SW480 (cell line): ENCODE data around the gene CPLANE1.
"Not testable (repeated sequence)": the region's sequence is repeated elsewhere in the genome, so short reads cannot be mapped to it uniquely, and the experiment has no call there.

ENCODE experiments used
- DNase-seq: peaks from one replicate; pipeline ENCODE4 v3.0.0-alpha.2; 2016; ENCODE audit warnings: low spot score

CPLANE1 gene

GRCh38 chr5:37248970-37249814 is at the start of gene CPLANE1:
Gene CPLANE1, minus strand, starts transcription at chr5:37249376. Its CDS starts 1,678 bp downstream, at chr5:37247698.
- peak; percentile 41 for DNase-seq

GRCh38 chr5:37296313-37296712 is 47.1 kb upstream of the CPLANE1 start:
- DNase-seq = not testable (repeated sequence)

- no peak for DNase-seq
These were observed 34.1 kb upstream of the CPLANE1 start for GRCh38 chr5:37283214-37283820.

- DNase-seq = no peak
These were observed 26.3 kb upstream of the CPLANE1 start for GRCh38 chr5:37275511-37275910.

GRCh38 chr5:37272511-37272910 is 23.3 kb upstream of the CPLANE1 start:
- DNase-seq = peak; percentile 47

- not testable (repeated sequence) for DNase-seq
These were observed 18.9 kb upstream of the CPLANE1 start for GRCh38 chr5:37268100-37268499.

- DNase-seq = no peak
These were observed 6.7 kb upstream of the CPLANE1 start for GRCh38 chr5:37255774-37256358.

GRCh38 chr5:37254581-37254980 is 5.4 kb upstream of the CPLANE1 start:
- no peak for DNase-seq

GRCh38 chr5:37251665-37252064 is 2.5 kb upstream of the CPLANE1 start:
- no peak for DNase-seq

- no peak for DNase-seq
These were observed 614 bp upstream of the CPLANE1 start for GRCh38 chr5:37249815-37250164.

- DNase-seq = no peak
These were observed 681 bp downstream of the CPLANE1 start for GRCh38 chr5:37248421-37248969.

- DNase-seq = no peak
These were observed 1.7 kb downstream of the CPLANE1 start for GRCh38 chr5:37247496-37247895.

- DNase-seq = no peak
These were observed 2.1 kb downstream of the CPLANE1 start for GRCh38 chr5:37247036-37247435.

GRCh38 chr5:37234288-37234687 is 14.9 kb downstream of the CPLANE1 start:
- no peak for DNase-seq

- no peak for DNase-seq
These were observed 22.8 kb downstream of the CPLANE1 start for GRCh38 chr5:37226377-37226776.

GRCh38 chr5:37222181-37222580 is 27.0 kb downstream of the CPLANE1 start:
- DNase-seq = no peak

GRCh38 chr5:37220426-37220825 is 28.8 kb downstream of the CPLANE1 start:
- DNase-seq = not testable (repeated sequence)

GRCh38 chr5:37219384-37219783 is 29.8 kb downstream of the CPLANE1 start:
- DNase-seq = not testable (repeated sequence)

GRCh38 chr5:37217976-37218375 is 31.2 kb downstream of the CPLANE1 start:
- no peak for DNase-seq

GRCh38 chr5:37214550-37214949 is 34.6 kb downstream of the CPLANE1 start:
- no peak for DNase-seq

GRCh38 chr5:37212096-37212495 is 37.1 kb downstream of the CPLANE1 start:
- no peak for DNase-seq

- DNase-seq = no peak
These were observed 37.5 kb downstream of the CPLANE1 start for GRCh38 chr5:37211661-37212060.
